Measurements from ENCODE around the gene BRD1. TPM values are rescaled to one million over a fixed set of nuclear protein-coding genes. Genes with fewer than 3 reads are reported as not detected.

BRD1 gene
- total RNA-seq, 4 donors from 2014 or later = 21.0 to 57.3 (median 33.8) TPM

DNA sequence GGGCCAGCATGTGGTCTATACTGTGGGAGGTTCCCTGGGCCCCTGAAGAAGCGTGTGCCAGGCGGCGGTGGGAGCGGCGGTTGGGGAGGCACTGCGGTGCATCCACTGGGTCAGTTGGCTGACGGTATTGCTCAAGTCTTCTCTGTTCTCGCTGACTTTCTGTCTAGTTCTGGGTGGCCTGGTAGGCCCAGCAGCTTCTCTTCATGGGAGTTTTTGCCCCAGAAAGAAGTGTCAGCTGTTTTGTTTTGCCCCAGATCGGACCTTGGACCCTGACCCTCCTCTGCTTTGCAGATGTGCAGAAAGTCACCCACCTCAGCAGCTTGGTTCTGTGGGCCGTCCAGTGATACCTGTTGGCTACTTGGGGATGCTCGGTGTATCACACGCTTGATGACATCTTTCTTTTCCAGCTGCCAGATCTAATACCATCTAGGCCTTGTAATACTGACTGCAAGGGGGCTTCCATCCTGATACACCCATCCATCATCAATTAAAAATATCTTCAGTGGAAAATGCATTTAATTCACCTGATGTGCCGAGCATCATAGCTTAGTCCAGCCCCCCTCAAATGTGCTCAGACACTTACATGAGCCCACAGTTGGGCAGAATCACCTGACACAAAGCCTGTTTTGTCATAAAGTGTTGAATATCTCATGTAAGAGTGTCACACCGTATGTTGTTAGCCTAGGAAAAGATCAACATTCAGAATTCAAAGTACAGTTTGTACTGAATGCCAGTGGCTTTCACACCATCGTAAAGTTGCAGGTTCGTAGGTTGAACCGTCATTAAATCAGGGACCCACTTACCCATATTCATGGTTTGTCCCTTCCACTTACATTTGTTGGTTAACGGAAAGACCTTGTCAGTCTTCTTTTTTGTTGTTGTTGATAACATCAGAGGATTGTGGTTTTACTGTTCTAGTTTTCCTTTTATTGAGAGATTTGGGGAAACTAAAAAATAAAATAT lies 39.9 kb upstream of the BRD1 start:
- no peak for ATAC-seq (ENCODE audit: low FRiP score)
- DNase-seq (ENCODE audit: low spot score) = no peak
- no peak for TF ChIP-seq CTCF (IDR thresholded peaks at IDR 0.05)

- DNase-seq (ENCODE audit: low spot score) (no peak), ATAC-seq (ENCODE audit: low FRiP score) (no peak)
- no peak for TF ChIP-seq CTCF (IDR thresholded peaks at IDR 0.05)
These were observed 39.0 kb upstream of the BRD1 start for GRCh38 chr22:49866646-49867045.

GRCh38 chr22:49866134-49866533 lies 38.5 kb upstream of the BRD1 start:
- ATAC-seq (ENCODE audit: low FRiP score) = no peak
- no peak for DNase-seq (ENCODE audit: low spot score)
- no peak for TF ChIP-seq CTCF (IDR thresholded peaks at IDR 0.05)

DNA sequence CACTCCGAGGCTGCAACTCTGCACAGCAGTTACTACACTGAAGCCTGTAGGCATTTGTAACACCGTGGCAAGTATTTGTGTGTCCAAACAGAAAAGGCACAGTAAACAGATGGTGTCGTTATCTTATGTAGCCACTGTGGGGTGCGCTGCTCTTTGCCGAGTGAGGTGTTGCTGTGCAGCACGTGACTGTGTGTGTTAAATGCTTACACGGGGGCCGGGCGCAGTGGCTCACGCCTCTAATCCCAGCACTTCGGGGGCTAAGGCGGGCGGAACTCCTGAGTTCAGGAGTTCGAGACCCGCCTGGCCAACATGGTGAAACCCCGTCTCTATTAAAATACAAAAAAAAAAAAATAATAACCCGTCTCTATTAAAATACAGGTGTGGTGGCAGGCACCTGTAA lies 37.5 kb upstream of the BRD1 start:
- ATAC-seq (ENCODE audit: low FRiP score) (no peak), DNase-seq (ENCODE audit: low spot score) (no peak)
- no peak for TF ChIP-seq CTCF (IDR thresholded peaks at IDR 0.05)

GRCh38 chr22:49863931-49864330 lies 36.3 kb upstream of the BRD1 start:
- no peak for TF ChIP-seq CTCF (IDR thresholded peaks at IDR 0.05)
- no peak for DNase-seq (ENCODE audit: low spot score)
- no peak for ATAC-seq (ENCODE audit: low FRiP score)

DNA sequence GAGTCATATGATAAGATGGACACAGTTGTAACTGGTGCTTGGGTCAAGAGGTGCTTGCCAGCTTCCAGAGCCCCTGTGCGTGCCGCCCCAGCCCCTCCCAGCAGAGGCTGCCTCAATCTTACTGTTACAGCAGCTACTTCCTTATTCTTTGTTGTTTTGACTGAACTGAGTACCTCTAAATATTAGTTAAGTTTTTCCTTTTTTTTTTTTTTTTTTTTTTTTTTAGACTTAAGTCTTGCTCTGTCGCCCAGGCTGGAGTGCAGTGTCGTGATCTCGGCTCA lies 34.8 kb upstream of the BRD1 start:
- ATAC-seq (ENCODE audit: low FRiP score) (no peak), DNase-seq (ENCODE audit: low spot score) (no peak)
- TF ChIP-seq CTCF (IDR thresholded peaks at IDR 0.05) = no peak

All from omental fat pad (tissue), 4 donors.